ENCODE measurements around the gene PFKFB2.

- TF ChIP-seq SP1 (IDR thresholded peaks at IDR 0.05; ENCODE audit: low read depth, low read length) (no peak), POLR2A (IDR thresholded peaks at IDR 0.05; ENCODE audit: control extremely low read depth in 1 of 2, low read depth in 2 of 2, low read length in 2 of 2) (no peak), CTCF (IDR thresholded peaks at IDR 0.05; ENCODE audit: control extremely low read depth in 1 of 3, insufficient read depth in 1 of 3, low read depth in 1 of 3, low read length in 3 of 3) (no peak), FOSL1 (IDR thresholded peaks at IDR 0.05; ENCODE audit: insufficient read depth, low read depth, low read length) (no peak), TCF12 (IDR thresholded peaks at IDR 0.05; ENCODE audit: low read depth, low read length) (no peak), RFX5 (IDR thresholded peaks at IDR 0.05; ENCODE audit: borderline replicate concordance, low read depth, low read length) (no peak), KDM1A (IDR thresholded peaks at IDR 0.05; ENCODE audit: borderline replicate concordance, low read length) (no peak), TAF7 (optimal IDR thresholded peaks at IDR 0.05; ENCODE audit: borderline replicate concordance, low read depth, low read length) (no peak), MAFK (IDR thresholded peaks at IDR 0.05; ENCODE audit: low read depth, low read length) (no peak), BRCA1 (IDR thresholded peaks at IDR 0.05; ENCODE audit: low read depth, low read length) (no peak), BACH1 (IDR thresholded peaks at IDR 0.05; ENCODE audit: low read length) (no peak), CHD2 (IDR thresholded peaks at IDR 0.05; ENCODE audit: low read length) (no peak), CBX5 (IDR thresholded peaks at IDR 0.05; ENCODE audit: low read depth, low read length) (no peak)
These were observed 23.9 kb downstream of the PFKFB2 start for GRCh38 chr1:207077012-207077411.

Measured in H1 (cell line).